Raji (cell line): ENCODE results near the gene FURIN.

Experiments used
- POLR2A ChIP-seq: IDR thresholded peaks from 2 replicates; pipeline ENCODE4 v1.6.1; 2011; ENCODE audit warnings: low read depth, low read length, control low read depth; ENCODE audit not compliant: insufficient read depth

The FURIN gene

DNA sequence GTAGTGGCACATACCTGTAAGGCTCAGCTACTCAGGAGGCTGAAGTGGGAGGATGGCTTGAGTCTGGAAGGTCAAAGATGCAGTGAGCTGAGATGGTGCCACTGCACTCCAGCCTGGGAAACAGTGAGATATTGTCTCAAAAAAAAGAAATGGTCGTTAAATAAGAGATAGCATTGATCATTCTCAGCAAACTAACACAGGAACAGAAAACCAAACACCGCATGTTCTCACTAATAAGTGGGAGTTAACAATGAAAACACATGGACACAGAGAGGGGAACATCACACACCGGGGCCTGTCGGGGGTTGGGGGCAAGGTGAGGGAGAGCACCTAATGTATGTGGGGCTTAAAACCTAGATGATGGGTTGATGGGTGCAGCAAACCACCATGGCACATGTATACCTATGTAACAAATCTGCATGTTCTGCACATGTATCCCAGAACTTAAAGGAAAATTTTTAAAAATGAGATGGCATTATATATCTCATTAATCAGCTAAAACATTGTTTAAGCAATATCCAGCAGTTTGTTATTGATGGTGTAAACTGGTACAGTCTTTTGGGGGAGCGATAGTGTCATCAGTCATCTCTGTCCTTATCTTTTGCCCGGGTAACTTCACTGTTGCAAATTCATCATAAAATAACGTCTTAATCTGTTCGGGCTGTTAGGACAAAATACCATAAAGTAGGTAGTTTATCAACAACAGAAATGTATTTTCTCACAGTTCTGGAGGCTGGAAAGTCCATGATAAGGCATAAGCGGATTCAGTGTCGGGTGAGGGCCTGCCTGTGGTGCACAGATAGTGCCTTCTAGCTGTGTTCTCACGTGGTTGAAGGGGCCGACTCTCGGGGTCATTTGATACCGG is 33.0 kb downstream of the FURIN start:
- TF ChIP-seq POLR2A = no peak

DNA sequence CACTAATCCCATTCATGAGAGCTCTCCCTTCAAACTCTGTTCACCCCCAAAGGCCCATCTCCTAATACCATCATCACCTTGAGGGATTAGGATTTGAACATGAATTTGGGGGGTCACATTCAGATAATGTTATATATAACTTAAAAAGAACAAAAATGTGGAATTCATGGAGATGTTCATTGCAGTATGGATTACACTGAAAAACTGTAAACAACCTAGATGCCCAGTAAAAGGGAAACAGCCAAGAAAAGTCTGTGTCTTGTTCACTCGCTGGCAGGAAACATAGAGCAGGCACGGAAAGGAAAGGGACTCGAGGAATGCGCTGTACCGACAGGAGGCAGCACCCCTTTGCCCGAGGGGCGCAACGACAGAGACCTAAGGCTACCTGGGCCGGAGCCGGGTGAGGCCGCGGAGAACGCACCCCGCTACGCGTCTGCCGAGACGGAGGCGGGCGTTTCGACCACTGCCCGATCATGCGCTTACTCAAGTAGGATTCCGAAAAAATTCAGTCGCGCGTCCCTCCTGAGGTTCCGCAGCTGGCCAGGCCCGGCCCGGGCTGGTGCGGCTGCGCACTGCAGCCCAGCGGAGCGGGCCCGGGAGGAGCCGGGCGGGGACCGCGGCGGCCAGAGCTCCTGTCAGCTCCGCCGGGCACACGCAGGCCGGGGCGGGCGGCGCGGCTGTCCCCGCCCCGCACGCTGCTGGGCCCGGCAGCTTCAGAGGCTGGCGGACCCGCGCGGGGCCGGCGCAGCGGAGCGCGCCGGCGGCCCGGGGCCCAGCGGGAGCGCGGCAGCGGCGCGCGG is 33.9 kb downstream of the FURIN start:
- TF ChIP-seq POLR2A = no peak; the same call in 1 of the 2 replicates

DNA sequence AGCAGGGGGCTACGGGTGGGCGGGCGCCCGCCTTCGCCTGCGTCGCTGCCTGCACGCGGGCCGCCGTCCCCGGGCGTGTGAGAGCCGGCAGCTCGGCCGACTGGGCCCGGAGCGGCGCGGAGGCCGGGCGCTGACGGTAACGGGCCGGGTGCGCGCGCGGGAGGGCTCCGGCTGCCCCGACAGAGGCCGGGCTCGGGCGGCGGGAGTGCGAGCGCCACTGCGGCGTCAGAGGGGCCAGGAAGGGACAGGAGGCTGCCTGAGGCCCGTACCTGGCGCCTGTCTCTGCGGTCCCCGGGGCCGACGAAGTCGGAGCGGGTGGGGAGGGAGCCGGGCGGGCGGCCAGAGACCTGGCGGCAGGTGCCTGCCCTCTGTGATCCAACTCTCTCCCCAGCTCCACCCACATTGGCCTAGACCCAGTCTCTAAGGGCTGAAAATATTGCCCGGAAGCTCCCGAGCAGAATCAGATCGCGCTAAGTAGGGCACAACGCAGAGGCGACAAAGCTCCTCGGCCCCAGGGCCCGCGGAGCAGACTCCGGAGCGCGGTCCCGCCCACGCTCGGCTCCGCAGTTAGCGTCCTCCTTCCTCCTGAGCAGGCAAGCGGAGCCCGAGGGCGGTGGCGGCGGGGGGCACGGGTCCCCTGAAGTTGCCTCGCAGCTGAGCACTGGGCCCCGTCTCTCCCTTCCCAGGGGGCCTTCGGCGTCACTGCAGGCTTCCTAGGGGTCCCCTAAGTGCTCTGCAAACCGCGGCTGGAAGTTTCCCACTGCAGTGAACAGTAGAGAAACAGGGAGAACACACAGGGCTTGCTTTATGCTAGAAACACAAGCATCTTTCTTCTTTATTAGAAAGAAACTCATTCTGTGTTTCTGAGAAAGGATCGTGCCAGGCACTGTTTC is 34.7 kb downstream of the FURIN start, which contains the start of gene MAN2A2:
Gene MAN2A2, plus strand, starts transcription at position 463 of the 893 bp plus-strand sequence. CDS start 906 bp downstream, outside the sequence.
- TF ChIP-seq POLR2A = no peak; the same call in 1 of the 2 replicates

DNA sequence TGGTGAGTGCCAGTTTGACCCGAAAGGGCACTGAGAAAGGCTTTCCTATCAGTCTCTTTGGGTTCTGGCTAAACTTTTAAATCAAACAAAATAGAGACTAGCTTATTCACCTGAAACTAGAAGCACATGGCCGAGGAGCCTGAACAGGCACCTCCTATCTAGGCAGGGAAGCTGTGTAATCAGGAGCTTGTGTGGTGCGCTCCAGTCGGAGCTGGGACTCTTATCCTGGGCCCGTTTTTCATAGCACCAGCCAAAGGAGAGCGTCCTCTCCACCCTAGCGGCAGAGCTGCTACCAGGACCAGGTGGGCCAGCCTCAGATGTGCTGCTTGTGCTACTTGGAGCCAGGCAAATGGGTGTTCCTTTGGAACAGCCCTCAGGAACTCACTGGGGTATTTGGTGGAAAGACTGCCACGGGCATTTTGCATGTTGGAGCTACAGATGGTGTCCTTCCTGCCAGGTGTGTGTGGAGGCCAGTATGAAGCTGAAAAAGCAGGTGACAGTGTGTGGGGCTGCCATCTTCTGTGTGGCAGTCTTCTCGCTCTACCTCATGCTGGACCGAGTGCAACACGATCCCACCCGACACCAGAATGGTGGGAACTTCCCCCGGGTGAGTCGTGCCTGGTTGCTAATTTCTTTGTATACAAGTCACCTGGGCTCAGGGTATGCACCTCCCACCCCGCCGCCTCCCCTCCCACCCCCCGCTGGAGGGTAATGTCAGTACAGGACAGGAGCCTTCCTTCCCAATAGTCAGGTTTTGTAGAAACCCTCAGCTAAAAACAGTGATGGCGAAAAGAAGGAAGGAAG is 35.5 kb downstream of the FURIN start:
- TF ChIP-seq POLR2A = no peak

DNA sequence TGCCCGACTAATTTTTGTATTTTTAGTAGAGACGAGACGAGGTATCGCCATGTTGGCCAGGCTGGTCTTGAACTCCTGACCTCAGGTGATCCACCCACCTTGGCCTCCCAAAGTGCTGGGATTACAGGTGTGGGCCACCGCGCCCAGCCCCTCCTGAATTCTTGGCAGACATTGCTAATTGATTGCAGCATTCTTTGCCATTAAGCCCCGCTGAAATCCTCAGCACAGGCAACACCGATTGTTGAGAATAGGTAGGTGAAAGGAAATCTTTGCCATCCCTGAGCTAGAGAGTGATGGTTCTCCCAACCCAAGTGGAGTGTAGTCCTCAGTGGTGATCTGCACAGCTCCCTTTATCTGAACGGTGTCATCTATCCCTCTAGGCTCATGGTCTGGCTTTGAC is 36.4 kb downstream of the FURIN start:
- TF ChIP-seq POLR2A = no peak

DNA sequence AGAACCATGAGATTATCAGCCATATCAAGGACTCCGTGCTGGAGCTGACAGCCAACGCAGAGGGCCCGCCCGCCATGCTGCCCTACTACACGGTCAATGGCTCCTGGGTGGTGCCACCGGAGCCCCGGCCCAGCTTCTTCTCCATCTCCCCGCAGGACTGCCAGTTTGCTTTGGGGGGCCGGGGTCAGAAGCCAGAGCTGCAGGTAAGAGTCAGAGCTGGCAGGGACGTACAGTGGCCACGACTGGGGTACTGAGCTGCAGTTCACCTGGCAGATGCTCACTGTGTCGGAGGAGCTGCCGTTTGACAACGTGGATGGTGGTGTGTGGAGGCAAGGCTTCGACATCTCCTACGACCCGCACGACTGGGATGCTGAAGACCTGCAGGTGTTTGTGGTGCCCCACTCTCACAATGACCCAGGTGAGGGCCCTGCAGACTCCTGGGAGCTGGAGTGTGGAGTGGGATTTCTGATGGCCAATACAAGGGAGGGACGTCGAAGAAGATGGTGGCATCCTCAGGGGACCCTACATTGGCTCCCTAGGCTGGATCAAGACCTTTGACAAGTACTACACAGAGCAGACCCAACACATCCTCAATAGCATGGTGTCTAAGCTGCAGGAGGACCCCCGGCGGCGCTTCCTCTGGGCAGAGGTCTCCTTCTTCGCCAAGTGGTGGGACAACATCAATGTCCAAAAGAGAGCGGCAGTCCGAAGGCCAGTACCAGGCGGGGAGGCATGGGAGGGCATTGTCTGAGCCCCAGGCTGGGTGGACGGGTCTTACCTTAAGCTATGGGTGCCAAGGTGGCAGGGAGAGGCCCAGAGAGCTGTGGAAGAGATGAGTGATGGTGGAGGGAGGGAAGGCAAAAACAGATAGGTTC is 37.2 kb downstream of the FURIN start:
- no peak for TF ChIP-seq POLR2A

DNA sequence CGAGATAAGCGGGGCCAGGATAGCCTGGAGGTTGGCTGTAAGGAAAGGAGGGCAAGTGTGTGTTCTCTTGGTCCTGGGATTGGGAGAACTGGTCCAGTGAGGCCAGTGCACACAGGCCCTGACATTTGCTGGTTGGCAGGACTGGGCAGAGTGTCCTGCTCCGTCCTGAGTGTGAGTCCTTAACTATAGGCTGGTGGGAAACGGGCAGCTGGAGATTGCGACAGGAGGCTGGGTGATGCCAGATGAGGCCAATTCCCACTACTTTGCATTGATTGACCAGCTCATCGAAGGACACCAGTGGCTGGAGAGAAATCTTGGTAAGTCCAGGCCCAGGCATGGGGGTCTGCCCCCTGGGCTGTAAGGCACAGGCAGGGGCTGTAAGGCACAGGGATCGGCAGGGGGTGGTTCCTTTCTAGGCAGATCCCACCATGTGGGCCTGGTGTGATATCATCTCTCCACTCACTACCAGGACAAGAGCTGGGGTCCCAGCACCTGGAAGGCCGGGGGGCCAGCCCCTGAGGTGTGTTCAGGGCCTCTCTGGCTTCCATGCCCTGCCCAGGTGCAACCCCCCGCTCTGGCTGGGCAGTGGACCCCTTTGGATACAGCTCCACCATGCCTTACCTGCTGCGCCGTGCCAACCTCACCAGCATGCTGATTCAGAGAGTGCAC is 37.9 kb downstream of the FURIN start:
- no peak for TF ChIP-seq POLR2A

DNA sequence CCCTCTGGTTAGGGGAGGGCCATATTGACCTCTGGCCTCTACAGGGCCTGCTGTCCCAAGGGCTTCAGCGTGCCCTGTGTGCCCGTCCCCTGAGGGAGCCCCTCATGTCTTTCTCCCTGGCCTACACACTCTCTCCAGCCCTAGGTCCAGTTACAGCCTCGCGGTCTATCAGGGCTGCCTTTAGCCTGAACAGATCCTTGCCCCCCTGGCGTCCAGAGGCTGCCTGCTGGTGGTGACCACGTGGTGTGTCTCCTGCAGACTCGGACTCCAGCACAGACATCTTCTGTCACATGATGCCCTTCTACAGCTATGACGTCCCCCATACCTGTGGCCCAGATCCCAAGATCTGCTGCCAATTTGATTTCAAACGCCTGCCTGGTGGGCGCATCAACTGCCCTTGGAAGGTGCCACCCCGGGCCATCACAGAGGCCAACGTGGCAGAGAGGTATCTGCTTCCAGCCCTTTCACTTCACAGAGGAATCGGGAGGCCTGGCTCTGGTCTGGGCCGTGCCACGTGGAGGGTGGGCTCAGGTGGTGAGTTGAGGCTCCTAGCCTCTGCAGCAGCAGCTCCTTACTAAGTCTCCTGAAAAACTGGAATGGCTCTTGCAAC is 38.8 kb downstream of the FURIN start:
- TF ChIP-seq POLR2A = no peak

DNA sequence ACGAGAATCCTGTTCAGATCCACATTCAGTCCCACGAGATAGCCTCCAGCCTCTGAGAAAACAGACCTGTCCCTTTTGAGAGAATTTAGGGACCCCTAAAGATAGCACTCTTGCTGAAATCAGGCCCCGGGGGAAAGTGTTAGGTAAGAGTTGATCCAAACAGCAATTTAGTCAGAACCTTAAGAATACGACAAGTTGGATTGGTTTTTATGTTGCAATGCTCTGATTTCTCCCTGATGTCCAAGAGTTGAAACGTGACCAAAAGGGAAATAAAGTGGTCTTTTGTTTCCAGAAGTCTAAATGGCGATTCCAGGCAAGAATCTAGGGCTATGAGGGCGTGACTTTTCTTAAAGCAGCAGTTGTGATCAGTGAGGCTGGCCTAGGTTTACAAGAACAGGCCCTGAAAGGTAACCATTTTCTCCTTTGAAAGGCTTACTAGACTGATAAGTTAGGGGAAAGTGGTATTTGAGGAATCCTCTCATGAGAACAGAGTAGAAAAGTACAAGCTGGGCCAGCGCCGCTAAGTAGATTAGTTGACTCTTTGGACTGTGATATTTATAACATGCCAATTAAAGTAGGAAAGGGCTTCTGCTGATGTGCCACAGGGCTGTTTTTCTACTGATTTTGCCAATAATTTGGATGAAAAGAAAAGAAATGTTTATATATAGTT is 39.6 kb downstream of the FURIN start:
- no peak for TF ChIP-seq POLR2A

DNA sequence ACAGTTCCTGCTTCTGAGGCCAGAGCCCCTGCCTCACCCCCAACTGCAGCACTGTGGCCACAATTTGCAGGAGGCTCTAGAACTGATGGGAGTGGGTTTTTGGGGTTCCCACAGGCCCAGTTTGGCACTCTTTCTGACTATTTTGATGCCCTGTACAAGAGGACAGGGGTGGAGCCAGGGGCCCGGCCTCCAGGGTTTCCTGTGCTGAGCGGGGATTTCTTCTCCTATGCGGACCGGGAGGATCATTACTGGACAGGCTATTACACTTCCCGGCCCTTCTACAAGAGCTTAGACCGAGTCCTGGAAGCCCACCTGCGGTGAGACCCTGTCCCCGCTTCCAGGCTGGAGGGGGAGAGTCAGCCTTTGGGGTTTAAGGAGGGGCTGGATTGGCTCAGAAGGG is 41.6 kb downstream of the FURIN start:
- TF ChIP-seq POLR2A = no peak

DNA sequence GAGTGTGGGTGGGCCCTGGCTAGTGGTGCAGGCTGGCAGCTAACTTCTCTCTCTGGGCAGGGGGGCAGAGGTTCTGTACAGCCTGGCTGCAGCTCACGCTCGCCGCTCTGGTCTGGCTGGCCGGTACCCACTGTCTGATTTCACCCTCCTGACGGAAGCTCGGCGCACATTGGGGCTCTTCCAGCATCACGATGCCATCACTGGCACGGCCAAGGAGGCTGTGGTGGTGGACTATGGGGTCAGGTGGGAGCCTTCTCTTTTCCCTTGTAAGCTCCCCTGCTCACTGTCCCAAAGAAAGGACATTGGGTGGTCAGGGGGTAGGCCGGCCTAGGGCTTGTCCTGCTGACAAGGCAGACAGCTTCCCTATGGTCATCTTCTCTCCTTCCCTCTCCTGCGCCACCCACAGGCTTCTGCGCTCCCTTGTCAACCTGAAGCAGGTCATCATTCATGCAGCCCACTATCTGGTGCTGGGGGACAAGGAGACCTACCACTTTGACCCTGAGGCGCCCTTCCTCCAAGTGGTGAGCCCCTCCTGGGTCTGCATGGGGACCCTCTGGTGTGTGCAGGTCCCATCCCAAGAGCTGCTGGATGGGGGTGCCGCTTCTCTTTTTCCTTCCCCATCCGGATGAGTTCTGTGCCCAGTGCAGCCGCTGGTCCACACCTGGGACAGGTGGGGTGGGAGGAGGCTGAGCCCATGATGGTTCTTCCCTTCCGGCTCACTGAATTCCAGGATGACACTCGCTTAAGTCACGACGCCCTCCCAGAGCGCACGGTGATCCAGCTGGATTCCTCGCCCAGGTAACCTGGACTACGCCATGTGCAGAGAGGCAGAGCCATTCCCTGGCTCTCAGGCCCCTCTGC is 42.3 kb downstream of the FURIN start:
- no peak for TF ChIP-seq POLR2A

DNA sequence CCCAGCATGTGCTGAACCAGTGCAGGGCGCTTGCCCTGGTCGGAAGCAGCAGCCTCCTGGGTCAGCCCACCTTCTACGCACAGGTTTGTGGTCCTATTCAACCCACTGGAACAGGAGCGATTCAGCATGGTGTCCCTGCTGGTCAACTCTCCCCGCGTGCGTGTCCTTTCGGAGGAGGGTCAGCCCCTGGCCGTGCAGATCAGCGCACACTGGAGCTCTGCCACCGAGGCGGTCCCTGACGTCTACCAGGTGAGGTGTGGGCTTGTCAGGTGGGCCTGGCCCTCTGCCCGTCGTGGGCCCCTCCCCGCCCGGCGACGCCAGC is 42.9 kb downstream of the FURIN start:
- no peak for TF ChIP-seq POLR2A
